Activated naive CD8-positive, alpha-beta T cell treated with anti-CD3 and anti-CD28 coated beads, Interleukin-2, amount 10 ng/mL, durations not matched to agents 7 days and 5 days (primary cell): ENCODE measurements around the gene TMEM214. TPM values are rescaled to one million over a fixed set of nuclear protein-coding genes. Genes with fewer than 3 reads are reported as not detected.
A peak's percentile ranks its signal among the peaks of the same experiment; 100 is the strongest.

ENCODE experiments used
- ATAC-seq: fragments of 150-1000 bp; cut with Tn5 transposase; one replicate; pipeline ENCODE4 v1.10.0; 2021; ENCODE audit warnings: low read depth, moderate library complexity
- POLR2A ChIA-PET: fragments of 350-600 bp; sonication (Branson Sonifier 250); formaldehyde crosslinking; loops from one replicate; lab custom pipeline; 2021; ENCODE audit warnings: antibody characterized with exemption; lab: Charles Lee
- DNase-seq: peaks from one replicate; pipeline ENCODE4 v3.0.0; 2021
- H3K27ac Mint-ChIP-seq: one replicate; pipeline ENCODE4 v1.8.0; 2022; ENCODE audit warnings: mild to moderate bottlenecking, mixed read lengths
- H3K27me3 Mint-ChIP-seq: one replicate; pipeline ENCODE4 v1.8.0; 2022; ENCODE audit warnings: mild to moderate bottlenecking, moderate library complexity, mixed read lengths
- H3K36me3 Mint-ChIP-seq: one replicate; pipeline ENCODE4 v1.8.0; 2021; ENCODE audit warnings: mild to moderate bottlenecking, mixed read lengths
- H3K4me1 Mint-ChIP-seq: one replicate; pipeline ENCODE4 v1.8.0; 2021; ENCODE audit warnings: mixed read lengths
- H3K4me3 Mint-ChIP-seq: one replicate; pipeline ENCODE4 v1.8.0; 2022; ENCODE audit warnings: mild to moderate bottlenecking, moderate library complexity, mixed read lengths
- H3K9me3 Mint-ChIP-seq: one replicate; pipeline ENCODE4 v1.8.0; 2021; ENCODE audit warnings: mixed read lengths
- total RNA-seq, 2 experiments: library from RNA; stranded (reverse); gene quantifications; one replicate each; pipeline ENCODE4 v1.2.3, GENCODE V29; 2021

The TMEM214 gene
- total RNA-seq, 2 experiments from 2014 or later = 68.1 to 70.8 TPM

DNA sequence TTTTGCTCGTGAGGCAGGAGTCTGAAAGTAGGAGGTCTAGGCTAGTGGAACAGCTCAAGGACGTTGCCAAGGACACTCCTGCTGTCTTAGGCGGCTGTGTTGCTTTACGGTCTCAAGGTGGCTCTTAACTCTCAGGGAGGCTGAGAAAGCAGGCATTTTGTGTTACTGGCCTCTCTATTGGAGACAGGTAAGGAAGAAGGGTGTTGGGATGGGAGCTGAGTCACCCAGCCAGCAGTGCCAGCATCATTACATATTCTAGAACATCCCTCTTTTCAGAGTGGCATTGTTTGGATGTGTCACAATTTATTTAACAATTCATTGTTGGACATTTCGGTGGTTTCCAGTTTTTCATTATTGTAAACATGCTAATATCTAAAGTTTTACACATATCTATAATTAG, 30.8 kb upstream of the TMEM214 start:
- no peak for DNase-seq
- Mint-ChIP-seq H3K9me3 (no peaks in the 10 kb centered on the region), H3K4me1 (no peaks in the 10 kb centered on the region), H3K27me3 (peaks cover 12% of the 10 kb centered on the region), H3K27ac (no peak overlapping the region), H3K36me3 (no peaks in the 10 kb centered on the region), H3K4me3 (no peak overlapping the region)
- POLR2A ChIA-PET = no interaction called here
- ATAC-seq = no peak

DNA sequence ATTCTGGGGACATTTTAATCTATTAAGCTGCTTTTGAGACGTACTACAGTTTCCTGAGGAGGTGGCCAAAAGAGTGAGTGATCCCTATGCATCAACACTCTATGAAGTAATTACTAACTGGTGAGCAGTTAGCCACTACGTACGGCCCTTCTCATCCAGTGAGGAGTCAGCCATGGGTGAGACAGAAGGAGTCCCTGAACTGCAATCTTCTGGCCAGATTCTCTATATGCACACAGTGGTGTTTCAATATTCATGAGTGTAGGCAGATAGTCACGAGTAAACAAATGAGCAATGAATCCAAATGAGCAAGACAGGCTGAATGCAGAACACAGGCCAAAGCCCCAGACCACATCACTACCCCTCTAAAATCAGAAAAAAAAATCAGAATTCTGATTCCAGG, 29.8 kb upstream of the TMEM214 start:
- Mint-ChIP-seq H3K27ac (no peak overlapping the region), H3K4me3 (no peak overlapping the region), H3K36me3 (no peaks in the 10 kb centered on the region), H3K27me3 (peaks cover 17% of the 10 kb centered on the region), H3K4me1 (no peaks in the 10 kb centered on the region), H3K9me3 (no peaks in the 10 kb centered on the region)
- ATAC-seq (no peak), DNase-seq (no peak)
- POLR2A ChIA-PET = no interaction called here

DNA sequence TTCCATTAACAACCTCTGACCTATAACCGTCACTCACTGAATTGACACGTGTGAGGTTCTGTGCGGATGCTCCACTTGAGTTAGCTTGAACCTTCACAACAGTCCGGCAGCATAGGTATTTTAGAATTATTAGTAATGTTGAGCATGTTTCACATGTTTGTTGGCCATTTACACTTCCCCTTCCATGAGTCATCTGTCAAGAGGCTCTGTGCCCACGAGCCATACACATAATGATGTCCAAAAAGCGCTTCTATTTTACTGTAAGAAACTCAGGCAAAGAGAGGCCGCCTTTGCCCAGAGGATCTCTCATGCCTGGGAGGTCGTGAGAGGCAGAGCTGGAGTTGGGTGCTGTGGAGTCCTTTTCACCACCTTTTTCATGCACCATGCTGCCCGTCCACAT, 28.9 kb upstream of the TMEM214 start:
- Mint-ChIP-seq H3K27ac (no peak overlapping the region), H3K27me3 (peaks cover 19% of the 10 kb centered on the region), H3K4me1 (no peaks in the 10 kb centered on the region), H3K9me3 (no peaks in the 10 kb centered on the region), H3K4me3 (no peak overlapping the region), H3K36me3 (no peaks in the 10 kb centered on the region)
- no peak for DNase-seq
- ATAC-seq = no peak
- POLR2A ChIA-PET = no interaction called here

DNA sequence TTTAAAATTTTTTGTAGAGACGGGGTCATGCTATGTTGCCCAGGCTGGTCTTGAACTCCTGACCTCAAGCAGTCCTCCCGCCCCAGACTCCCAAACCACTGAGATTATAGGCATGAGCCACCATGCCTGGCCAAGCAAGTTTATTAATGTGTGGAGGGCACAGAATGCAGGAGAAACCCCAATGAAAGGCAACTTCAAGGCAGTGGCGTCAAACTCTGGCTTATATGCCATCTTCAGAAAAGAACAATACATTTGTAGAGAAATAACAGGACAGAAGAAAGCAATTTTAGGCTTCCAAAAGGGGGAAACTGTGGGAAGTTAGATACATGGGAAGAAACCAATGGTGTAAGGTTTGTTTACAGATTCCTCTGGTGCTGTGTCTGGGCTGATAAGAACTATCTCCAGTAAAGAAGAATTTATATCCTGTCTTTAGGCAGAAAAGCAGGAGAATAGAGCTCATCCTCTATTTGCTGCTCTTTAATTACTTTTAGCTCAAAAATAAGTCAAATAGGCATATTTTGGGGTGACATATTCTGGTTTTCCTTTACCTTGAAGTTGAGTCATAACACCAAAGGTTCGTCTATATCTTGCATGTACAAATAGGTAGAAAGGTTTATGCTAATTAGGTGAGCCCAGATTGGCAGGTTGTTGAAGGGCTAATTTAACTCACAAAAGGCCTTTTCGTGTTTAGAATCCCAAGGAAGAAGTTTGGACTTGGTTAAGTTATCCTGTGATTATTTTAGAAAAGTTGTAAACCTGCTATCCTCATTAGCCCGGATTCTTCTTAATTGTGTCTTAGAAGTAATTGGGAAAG, 26.0 kb upstream of the TMEM214 start:
- Mint-ChIP-seq H3K27ac (no peak overlapping the region), H3K9me3 (no peaks in the 10 kb centered on the region), H3K36me3 (no peaks in the 10 kb centered on the region), H3K4me1 (peaks cover 4% of the 10 kb centered on the region), H3K27me3 (peaks cover 22% of the 10 kb centered on the region), H3K4me3 (no peak overlapping the region)
- DNase-seq = no peak
- ATAC-seq = no peak
- POLR2A ChIA-PET = no interaction called here

DNA sequence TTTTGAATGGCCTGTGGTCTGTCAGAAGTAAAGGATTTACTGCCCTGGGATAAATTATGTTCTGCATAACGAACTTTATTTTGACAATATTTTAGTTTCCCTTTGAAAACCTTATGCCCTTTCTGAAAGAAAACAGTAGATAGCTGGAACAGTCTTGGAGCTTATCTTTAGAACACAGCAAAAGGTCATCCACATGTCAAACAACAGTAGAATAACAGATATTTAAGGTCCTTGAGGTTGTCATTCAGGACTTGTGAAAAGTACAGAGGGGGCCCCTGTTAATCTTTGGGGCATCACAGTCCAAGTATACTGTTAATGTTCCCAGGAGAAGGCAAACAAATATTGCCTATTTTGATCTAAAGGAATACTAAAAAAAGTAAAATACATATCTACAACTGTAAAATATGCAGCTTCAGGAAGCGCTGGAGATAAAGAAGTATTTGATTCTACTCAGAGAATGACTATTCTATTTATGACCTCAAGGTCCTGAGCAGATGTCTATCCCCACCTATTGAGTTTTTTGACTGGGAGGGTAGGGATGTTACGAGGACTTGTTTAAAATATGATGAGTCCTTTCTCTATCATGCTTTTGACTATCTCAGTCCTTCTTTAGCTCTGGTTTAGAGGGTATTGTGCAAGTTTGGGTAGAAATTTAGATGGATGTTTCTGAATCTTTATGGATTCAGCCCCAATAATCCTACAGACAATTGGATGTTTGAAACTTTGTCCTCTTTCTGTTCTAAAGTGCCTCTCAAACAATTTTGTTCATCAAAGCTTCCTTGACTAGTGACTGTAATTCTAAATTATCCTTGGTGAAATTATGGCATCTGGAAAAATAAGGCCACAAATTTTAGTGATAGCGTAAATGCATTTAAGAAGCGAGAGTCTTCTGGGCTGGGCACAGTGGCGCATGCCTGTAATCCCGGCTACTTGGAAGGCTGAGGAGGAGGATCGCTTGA, 25.1 kb upstream of the TMEM214 start:
- no peak overlapping the region for H3K27ac Mint-ChIP-seq
- H3K9me3 Mint-ChIP-seq = no peaks in the 10 kb centered on the region
- no peak for ATAC-seq
- H3K36me3 Mint-ChIP-seq = no peaks in the 10 kb centered on the region
- DNase-seq = no peak
- peaks cover 22% of the 10 kb centered on the region for H3K27me3 Mint-ChIP-seq
- peaks cover 4% of the 10 kb centered on the region for H3K4me1 Mint-ChIP-seq
- no peak overlapping the region for H3K4me3 Mint-ChIP-seq
- POLR2A ChIA-PET = no interaction called here

DNA sequence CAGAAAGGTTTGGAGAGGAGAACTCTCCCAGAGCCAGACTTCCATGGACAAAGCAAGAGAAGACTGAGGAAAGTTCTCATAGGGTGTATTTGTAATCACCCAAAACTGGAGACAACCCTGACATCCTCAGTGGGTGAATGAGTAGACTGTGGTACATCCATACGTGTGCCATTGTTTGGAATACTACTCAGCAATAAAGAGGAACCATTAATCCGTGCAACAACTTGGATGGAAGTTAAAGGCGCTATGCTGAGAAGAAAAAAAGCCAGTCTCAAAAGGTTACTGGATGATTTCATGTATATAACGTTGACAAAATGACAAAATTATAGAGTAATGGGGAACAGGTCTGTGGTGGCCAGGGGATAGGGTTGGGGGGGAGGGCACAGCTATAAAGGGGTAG, 24.1 kb upstream of the TMEM214 start:
- ATAC-seq (no peak), DNase-seq (no peak)
- H3K9me3 Mint-ChIP-seq = no peaks in the 10 kb centered on the region
- POLR2A ChIA-PET = no interaction called here
- peaks cover 4% of the 10 kb centered on the region for H3K4me1 Mint-ChIP-seq
- no peaks in the 10 kb centered on the region for H3K36me3 Mint-ChIP-seq
- no peak overlapping the region for H3K27ac Mint-ChIP-seq
- H3K27me3 Mint-ChIP-seq = peaks cover 22% of the 10 kb centered on the region
- no peak overlapping the region for H3K4me3 Mint-ChIP-seq

DNA sequence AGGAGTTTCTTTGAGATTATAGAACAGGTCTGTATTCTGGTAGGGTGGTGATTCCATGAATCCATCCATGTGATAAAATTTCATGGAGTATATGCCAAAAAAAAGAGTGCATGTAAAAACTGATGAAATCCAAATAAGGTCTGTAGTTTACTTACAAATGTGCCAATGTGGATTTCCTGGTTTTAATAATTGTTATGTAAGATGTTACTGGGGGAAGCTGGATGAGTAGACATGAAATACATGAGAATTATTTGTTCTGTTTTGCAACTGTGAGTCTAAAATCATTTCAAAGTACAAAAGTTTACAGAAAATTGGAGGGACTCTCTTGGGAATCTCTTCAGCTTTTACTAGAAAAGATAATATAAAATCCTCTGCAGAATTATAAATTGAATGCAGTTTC, 23.7 kb upstream of the TMEM214 start:
- ATAC-seq = no peak
- POLR2A ChIA-PET = no interaction called here
- no peaks in the 10 kb centered on the region for H3K9me3 Mint-ChIP-seq
- no peak for DNase-seq
- H3K4me3 Mint-ChIP-seq = no peak overlapping the region
- H3K27me3 Mint-ChIP-seq = peaks cover 22% of the 10 kb centered on the region
- no peak overlapping the region for H3K27ac Mint-ChIP-seq
- H3K36me3 Mint-ChIP-seq = no peaks in the 10 kb centered on the region
- peaks cover 4% of the 10 kb centered on the region for H3K4me1 Mint-ChIP-seq

DNA sequence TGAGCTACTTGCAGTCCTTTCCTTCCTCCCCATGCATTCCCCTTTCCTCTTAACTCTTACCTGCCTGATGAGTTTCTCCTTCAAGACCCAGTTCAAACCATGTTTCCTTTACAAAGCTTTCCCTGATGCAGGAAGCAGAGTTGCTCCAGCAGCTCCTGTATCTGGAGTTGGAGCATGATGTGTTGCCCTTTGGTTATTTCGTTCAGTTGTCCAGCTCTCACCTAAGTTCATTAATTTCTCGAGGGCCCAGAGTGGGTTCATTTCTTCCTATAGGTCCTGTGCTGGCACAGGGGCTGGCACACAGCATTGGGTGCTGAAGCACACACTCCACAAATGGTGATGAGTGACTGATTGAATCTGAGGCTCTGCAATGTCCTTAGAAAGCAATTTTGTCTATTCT, 23.0 kb upstream of the TMEM214 start:
- Mint-ChIP-seq H3K4me3 (no peak overlapping the region), H3K36me3 (no peaks in the 10 kb centered on the region), H3K4me1 (peaks cover 4% of the 10 kb centered on the region), H3K27ac (no peak overlapping the region), H3K27me3 (peaks cover 20% of the 10 kb centered on the region), H3K9me3 (no peaks in the 10 kb centered on the region)
- ATAC-seq (no peak), DNase-seq (no peak)
- POLR2A ChIA-PET = interaction anchor here (0.7 kb wide), 1 partner anchor 82 kb away, joined by 3 read pairs; no protein-coding TSS in a partner anchor

DNA sequence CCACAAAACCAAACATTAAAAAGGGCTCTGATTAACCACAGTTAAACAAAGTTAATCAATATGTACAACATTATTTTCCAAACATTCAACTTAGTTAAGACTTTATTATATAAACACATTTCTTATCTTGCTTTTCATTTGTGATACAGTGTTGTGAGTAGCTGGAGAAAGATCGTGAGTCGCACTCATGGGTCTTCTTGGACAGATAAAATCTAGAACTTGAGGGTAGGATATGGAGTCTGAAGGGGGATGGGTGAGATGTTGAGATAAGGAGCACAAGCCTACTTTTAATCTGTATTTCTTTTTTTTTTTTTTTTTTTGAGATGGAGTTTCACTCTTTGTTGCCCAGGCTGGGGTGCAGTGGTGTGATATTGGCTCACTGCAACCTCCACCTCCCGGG, 22.6 kb upstream of the TMEM214 start:
- Mint-ChIP-seq H3K4me3 (no peak overlapping the region), H3K27ac (no peak overlapping the region), H3K9me3 (no peaks in the 10 kb centered on the region), H3K27me3 (peaks cover 20% of the 10 kb centered on the region), H3K36me3 (no peaks in the 10 kb centered on the region), H3K4me1 (peaks cover 4% of the 10 kb centered on the region)
- ATAC-seq (no peak), DNase-seq (no peak)
- POLR2A ChIA-PET = interaction anchor here (0.7 kb wide), 1 partner anchor 82 kb away, joined by 3 read pairs; no protein-coding TSS in a partner anchor

DNA sequence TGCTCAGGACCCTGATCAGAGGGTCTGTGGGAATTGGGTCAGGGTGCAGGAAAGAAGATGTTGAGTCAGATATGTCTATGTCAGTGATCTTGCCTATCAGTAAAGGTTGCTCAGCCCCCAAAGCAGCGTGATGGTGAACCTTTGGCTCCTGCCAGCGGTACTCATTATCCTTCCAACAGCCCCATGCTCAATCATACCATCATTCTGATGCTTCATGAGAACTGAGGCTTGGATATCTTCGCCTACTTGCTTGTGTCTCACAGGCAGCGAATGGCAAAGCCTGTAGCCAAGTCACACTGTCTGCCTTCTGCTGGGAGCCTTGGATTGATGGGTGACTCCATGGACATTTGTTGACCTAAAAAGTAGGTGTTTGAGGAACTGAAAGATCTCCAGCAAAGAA, 19.0 kb upstream of the TMEM214 start:
- H3K27ac Mint-ChIP-seq = no peak overlapping the region
- peaks cover 9% of the 10 kb centered on the region for H3K4me1 Mint-ChIP-seq
- no peak for DNase-seq
- no peaks in the 10 kb centered on the region for H3K36me3 Mint-ChIP-seq
- no peak overlapping the region for H3K4me3 Mint-ChIP-seq
- ATAC-seq = no peak
- POLR2A ChIA-PET = no interaction called here
- H3K27me3 Mint-ChIP-seq = peaks cover 6% of the 10 kb centered on the region
- H3K9me3 Mint-ChIP-seq = no peaks in the 10 kb centered on the region

DNA sequence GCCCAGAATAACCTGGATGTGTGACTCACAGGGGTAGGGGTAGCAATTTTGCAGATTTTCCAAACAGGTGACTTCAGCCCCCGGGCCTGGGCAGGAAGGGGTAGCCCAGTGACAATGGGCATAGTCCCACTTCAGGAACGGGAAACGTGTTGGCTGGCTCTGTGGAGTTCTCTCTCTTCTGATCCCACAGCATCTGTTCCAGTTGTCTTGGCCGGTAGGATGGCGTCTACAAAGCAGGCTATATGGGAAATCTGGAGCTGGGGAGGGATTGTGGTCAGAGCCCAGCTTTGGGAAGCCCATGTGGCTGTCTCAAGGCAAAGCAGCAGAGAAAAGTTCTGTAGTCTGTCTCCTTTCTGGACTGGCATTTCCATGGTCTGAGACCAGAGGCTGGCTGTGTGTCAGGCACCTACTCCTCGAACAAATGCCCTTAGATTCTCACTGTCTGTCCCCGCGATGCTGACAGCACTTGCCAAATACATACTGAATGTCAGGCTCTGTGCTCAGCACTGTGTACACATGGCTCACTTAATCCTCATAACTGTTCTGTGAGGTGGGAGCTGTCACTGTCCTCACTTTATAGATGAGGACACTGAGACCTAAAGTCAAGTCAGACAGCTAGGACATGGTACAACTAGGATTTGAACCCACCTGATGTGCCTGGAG, 17.9 kb upstream of the TMEM214 start:
- DNase-seq = no peak
- Mint-ChIP-seq H3K27ac (peak overlapping the region; percentile 16), H3K9me3 (no peaks in the 10 kb centered on the region), H3K36me3 (no peaks in the 10 kb centered on the region), H3K4me1 (peaks cover 9% of the 10 kb centered on the region), H3K4me3 (no peak overlapping the region), H3K27me3 (peaks cover 4% of the 10 kb centered on the region)
- no peak for ATAC-seq
- POLR2A ChIA-PET = no interaction called here

DNA sequence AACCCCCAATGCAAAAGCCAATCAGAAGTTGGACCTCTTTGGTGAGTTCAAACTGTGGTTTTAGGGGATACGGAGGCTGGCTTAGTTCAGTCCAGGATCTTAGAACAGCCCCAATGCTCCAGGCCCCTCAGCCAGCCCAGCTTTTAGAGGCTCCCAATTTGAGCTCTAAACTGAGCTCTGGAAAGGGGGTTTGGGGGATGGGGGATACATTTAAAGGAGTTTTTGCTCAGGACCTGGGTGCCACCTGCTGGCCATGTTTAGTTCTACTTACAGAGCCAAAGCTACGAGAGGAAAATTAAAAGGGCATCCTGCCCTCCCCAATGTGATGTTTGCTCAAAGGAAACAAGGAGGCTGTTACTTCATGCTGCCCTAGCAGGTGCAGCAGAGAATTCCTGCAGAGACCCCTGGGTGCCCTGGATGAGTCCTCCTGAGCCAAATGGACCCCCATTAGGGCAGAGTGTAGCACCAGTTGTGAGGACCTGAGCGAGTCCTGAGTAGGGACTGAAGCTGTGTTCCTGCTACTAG, 15.9 kb upstream of the TMEM214 start:
- ATAC-seq = no peak
- POLR2A ChIA-PET = interaction anchor here (0.6 to 2.0 kb wide), 3 partner anchors 42 to 306 kb away, joined by 3 to 5 read pairs (median 4); no protein-coding TSS in a partner anchor

DNA sequence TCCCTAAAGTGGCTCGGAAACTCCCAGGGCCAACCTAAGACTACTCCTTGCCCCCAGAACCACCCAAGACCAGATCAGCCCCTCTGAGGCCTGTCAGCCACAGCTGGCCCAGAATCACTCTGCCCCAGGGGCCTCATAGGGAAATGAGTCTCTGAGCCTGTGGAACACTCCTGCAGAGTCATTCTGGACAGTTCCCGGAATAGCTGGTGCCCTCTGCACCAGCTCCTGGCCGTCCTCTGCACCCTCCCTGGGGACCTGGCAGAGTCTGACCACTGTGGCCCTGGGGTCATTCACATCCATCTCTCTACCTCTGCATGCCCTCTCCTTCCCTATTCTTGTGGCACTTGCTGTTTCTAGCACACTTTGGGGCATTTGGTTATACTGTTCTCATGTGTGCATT, 14.6 kb upstream of the TMEM214 start:
- Mint-ChIP-seq H3K27me3 (no peaks in the 10 kb centered on the region), H3K36me3 (no peaks in the 10 kb centered on the region), H3K4me1 (peaks cover 5% of the 10 kb centered on the region), H3K4me3 (no peak overlapping the region), H3K9me3 (no peaks in the 10 kb centered on the region), H3K27ac (no peak overlapping the region)
- DNase-seq = peak; percentile 20
- POLR2A ChIA-PET = no interaction called here
- no peak for ATAC-seq

More for the DNA sequence above, 15.9 kb upstream of the TMEM214 start:
- Mint-ChIP-seq H3K36me3 (no peaks in the 10 kb centered on the region), H3K27me3 (no peaks in the 10 kb centered on the region), H3K4me1 (peaks cover 5% of the 10 kb centered on the region), H3K9me3 (no peaks in the 10 kb centered on the region), H3K27ac (no peak overlapping the region), H3K4me3 (no peak overlapping the region)
- DNase-seq = peak; percentile 44
